DOHH2 (cell line): Measurements from ENCODE around the gene RNF207.

ENCODE experiments used
- CTCF ChIP-seq: fragments of 200-600 bp; sonication (generic); IDR thresholded peaks from one replicate; pipeline ENCODE4 v1.5.1; 2014; ENCODE audit warnings: antibody characterized with exemption, mild to moderate bottlenecking, low read depth, low read length; ENCODE audit not compliant: poor library complexity, severe bottlenecking
- EZH2phosphoT487 ChIP-seq: fragments of 200-600 bp; sonication (generic); IDR thresholded peaks from 2 replicates; pipeline ENCODE4 v1.6.1; 2017; ENCODE audit warnings: borderline replicate concordance, mild to moderate bottlenecking, antibody characterized with exemption, low read length, moderate library complexity, mixed read lengths

GRCh38 chr1:6185635-6186382 lies 20.1 kb upstream of the RNF207 start:
- TF ChIP-seq EZH2phosphoT487 (no peak), CTCF (peak; percentile 70)
